Upper lobe of left lung (tissue), 4 donors: ENCODE results near the gene SMIM13.

Experiments used
- CTCF ChIP-seq, 6 experiments: fragments of 450-650 bp in 4 of 6; fragments of 200-600 bp in 2 of 6; sonication (generic) in 2 of 6; IDR thresholded peaks; one replicate each; pipeline ENCODE4 v1.5.1; 2016 to 2019; ENCODE audit warnings: antibody characterized with exemption in 6 of 6
- POLR2A ChIP-seq, 4 donors: fragments of 450-650 bp; IDR thresholded peaks; one replicate each; pipeline ENCODE4 v1.5.1; 2016 to 2017; ENCODE audit warnings: antibody characterized with exemption in 4 of 4, mild to moderate bottlenecking in 2 of 4
- POLR2AphosphoS5 ChIP-seq, 2 donors: sonication (generic); formaldehyde crosslinking; IDR thresholded peaks; one replicate each; pipeline ENCODE4 v1.5.1; 2017; ENCODE audit warnings: antibody characterized with exemption in 2 of 2

- TF ChIP-seq CTCF (IDR thresholded peaks at IDR 0.05): no peak
- no peak for TF ChIP-seq POLR2A (IDR thresholded peaks at IDR 0.05)
- TF ChIP-seq POLR2AphosphoS5 (IDR thresholded peaks at IDR 0.05): no peak
These were observed 73.3 kb downstream of the SMIM13 start for GRCh38 chr6:11166948-11167347.
